Erythroblast (primary cell): ENCODE results near the gene TBX19.

Source experiments
- GATA1 ChIP-seq: IDR thresholded peaks from 2 replicates; pipeline ENCODE4 v1.6.1; 2011; ENCODE audit warnings: low read depth, mild to moderate bottlenecking, control low read depth, low read length, moderate library complexity
- POLR2A ChIP-seq: IDR thresholded peaks from 2 replicates; pipeline ENCODE4 v1.6.1; 2011; ENCODE audit warnings: mild to moderate bottlenecking, low read length

DNA sequence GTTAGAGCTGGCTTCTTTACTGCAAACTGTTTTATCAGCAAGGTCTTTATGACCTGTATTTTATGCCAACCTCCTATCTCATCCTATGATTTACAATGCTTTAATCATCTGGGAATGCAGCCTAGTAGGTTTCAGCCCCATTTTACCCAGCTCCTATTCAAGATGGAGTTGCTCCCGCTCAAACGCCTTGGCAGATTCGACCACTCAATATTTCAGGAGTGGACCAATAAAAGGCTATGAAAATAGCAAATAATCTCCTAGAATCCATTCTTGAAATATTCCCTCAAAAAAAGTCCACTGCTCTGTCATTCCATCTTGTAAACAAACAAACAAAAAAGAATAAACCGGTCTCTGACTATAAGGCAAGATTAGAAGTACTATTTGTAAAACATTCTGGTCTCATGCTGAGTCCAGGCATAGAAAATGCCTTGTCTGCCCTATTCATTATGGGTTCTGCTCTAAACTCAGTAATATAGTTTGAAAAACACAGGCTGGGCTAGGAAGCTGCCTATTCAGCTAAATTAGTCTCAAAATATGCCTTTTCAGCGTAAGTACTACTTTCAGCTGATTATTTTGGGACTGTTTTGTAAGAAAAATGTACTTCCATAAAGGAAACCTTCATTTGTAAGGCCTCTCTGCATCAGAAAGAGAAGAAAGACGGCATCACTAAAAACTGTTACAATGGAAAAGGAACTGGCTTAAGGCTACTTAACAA, 53.0 kb downstream of the TBX19 start:
- TF ChIP-seq POLR2A (no peak), GATA1 (no peak)
